H1 (cell line): Measurements from ENCODE around the gene ZFYVE19.

ENCODE experiments used
- EZH2 ChIP-seq: fragments of 200-600 bp; sonication (generic); IDR thresholded peaks from 2 replicates; pipeline ENCODE4 v1.7.1; 2012; ENCODE audit warnings: low read depth, mild to moderate bottlenecking, moderate library complexity, low read length, inconsistent platforms; ENCODE audit not compliant: severe bottlenecking
- GTF2F1 ChIP-seq: IDR thresholded peaks from 2 replicates; pipeline ENCODE4 v1.6.1; 2012; ENCODE audit warnings: low read depth, low read length, improper control_type of control experiment, borderline replicate concordance
- MAFK ChIP-seq: IDR thresholded peaks from 2 replicates; pipeline ENCODE4 v1.6.1; 2012; ENCODE audit warnings: low read depth, mild to moderate bottlenecking, improper control_type of control experiment, low read length
- TAF1 ChIP-seq: IDR thresholded peaks from 2 replicates; pipeline ENCODE4 v1.6.1; 2011; ENCODE audit warnings: mild to moderate bottlenecking, low read depth, low read length
- TEAD4 ChIP-seq: IDR thresholded peaks from 2 replicates; pipeline ENCODE4 v1.6.1; 2012; ENCODE audit warnings: low read depth, low read length, inconsistent platforms, mixed read lengths
- TF ChIP-seq, protein P1 (sequence below), 3 experiments: IDR thresholded peaks; 1 replicate in 2 of 3; 2 replicates in 1 of 3; pipeline versions ENCODE4 v1.5.1 to v1.6.1; 2011; ENCODE audit warnings: low read length in 3 of 3, mild to moderate bottlenecking in 3 of 3, inconsistent platforms in 2 of 3, low read depth in 1 of 3, moderate library complexity in 1 of 3; ENCODE audit not compliant: insufficient read depth in 1 of 3; ENCODE audit errors: control extremely low read depth in 1 of 3

GRCh38 chr15:40770147-40770721 lies 36.7 kb upstream of the ZFYVE19 start:
- TF ChIP-seq EZH2 (no peak), TAF1 (no peak), GTF2F1 (no peak), TEAD4 (no peak), MAFK (no peak)
- TF ChIP-seq, protein P1, sequence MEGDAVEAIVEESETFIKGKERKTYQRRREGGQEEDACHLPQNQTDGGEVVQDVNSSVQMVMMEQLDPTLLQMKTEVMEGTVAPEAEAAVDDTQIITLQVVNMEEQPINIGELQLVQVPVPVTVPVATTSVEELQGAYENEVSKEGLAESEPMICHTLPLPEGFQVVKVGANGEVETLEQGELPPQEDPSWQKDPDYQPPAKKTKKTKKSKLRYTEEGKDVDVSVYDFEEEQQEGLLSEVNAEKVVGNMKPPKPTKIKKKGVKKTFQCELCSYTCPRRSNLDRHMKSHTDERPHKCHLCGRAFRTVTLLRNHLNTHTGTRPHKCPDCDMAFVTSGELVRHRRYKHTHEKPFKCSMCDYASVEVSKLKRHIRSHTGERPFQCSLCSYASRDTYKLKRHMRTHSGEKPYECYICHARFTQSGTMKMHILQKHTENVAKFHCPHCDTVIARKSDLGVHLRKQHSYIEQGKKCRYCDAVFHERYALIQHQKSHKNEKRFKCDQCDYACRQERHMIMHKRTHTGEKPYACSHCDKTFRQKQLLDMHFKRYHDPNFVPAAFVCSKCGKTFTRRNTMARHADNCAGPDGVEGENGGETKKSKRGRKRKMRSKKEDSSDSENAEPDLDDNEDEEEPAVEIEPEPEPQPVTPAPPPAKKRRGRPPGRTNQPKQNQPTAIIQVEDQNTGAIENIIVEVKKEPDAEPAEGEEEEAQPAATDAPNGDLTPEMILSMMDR (IDR thresholded peaks at IDR 0.05; ENCODE audit: control extremely low read depth in 1 of 3, insufficient read depth in 1 of 3, low read depth in 1 of 3, low read length in 3 of 3), result no peak
